GM23248 (cell line): ENCODE data around the gene S100A4. TPM values are rescaled to one million over a fixed set of nuclear protein-coding genes. Genes with fewer than 3 reads are reported as not detected.

Experiments
- DNase-seq: peaks from one replicate; pipeline ENCODE4 v3.0.0-alpha.2; 2015
- H2AFZ ChIP-seq: fragments of 200-600 bp; sonication (generic); 2 replicates; pipeline ENCODE4 v1.6.1; 2016; ENCODE audit warnings: antibody characterized with exemption
- H3F3A ChIP-seq: fragments of 200-600 bp; sonication (generic); 2 replicates; pipeline ENCODE4 v1.6.1; 2016; ENCODE audit warnings: mild to moderate bottlenecking, antibody characterized with exemption, mixed run types; ENCODE audit not compliant: insufficient read depth
- H3K27ac ChIP-seq: fragments of 200-600 bp; sonication (generic); 2 replicates; pipeline ENCODE4 v1.5.1; 2016; ENCODE audit warnings: mild to moderate bottlenecking
- H3K27me3 ChIP-seq: fragments of 200-600 bp; sonication (generic); replicated peaks from 2 replicates; pipeline ENCODE4 v1.6.1; 2016; ENCODE audit warnings: mild to moderate bottlenecking; ENCODE audit not compliant: insufficient read depth
- H3K36me3 ChIP-seq: fragments of 200-600 bp; sonication (generic); 2 replicates; pipeline ENCODE4 v1.6.1; 2016; ENCODE audit warnings: low read depth, mild to moderate bottlenecking
- H3K4me1 ChIP-seq: fragments of 200-600 bp; sonication (generic); 2 replicates; pipeline ENCODE4 v1.6.1; 2016; ENCODE audit warnings: mild to moderate bottlenecking; ENCODE audit not compliant: insufficient read depth
- H3K4me2 ChIP-seq: fragments of 200-600 bp; sonication (generic); one replicate; pipeline ENCODE4 v1.6.1; 2016; ENCODE audit warnings: mild to moderate bottlenecking; ENCODE audit not compliant: unreplicated experiment
- H3K4me3 ChIP-seq: fragments of 200-600 bp; sonication (generic); 2 replicates; pipeline ENCODE4 v1.5.1; 2016; ENCODE audit warnings: mild to moderate bottlenecking
- H3K79me2 ChIP-seq: fragments of 200-600 bp; sonication (generic); 2 replicates; pipeline ENCODE4 v1.6.1; 2016; ENCODE audit warnings: mild to moderate bottlenecking; ENCODE audit not compliant: insufficient read depth
- H3K9ac ChIP-seq: fragments of 200-600 bp; sonication (generic); 2 replicates; pipeline ENCODE4 v1.6.1; 2016; ENCODE audit warnings: mild to moderate bottlenecking
- H3K9me2 ChIP-seq: fragments of 200-600 bp; sonication (generic); 2 replicates; pipeline ENCODE4 v1.6.1; 2016; ENCODE audit warnings: mixed run types, mild to moderate bottlenecking, moderate library complexity; ENCODE audit not compliant: insufficient read depth
- H3K9me3 ChIP-seq: fragments of 200-600 bp; sonication (generic); one replicate; pipeline ENCODE4 v1.6.1; 2017; ENCODE audit warnings: low read depth
- H4K20me1 ChIP-seq: fragments of 200-600 bp; sonication (generic); 2 replicates; pipeline ENCODE4 v1.6.0; 2016; ENCODE audit not compliant: insufficient read depth
- EZH2 ChIP-seq: fragments of 200-600 bp; sonication (generic); IDR thresholded peaks from 2 replicates; pipeline ENCODE4 v1.6.1; 2018; ENCODE audit warnings: antibody characterized with exemption, mild to moderate bottlenecking; ENCODE audit not compliant: insufficient read depth, poor library complexity, severe bottlenecking
- EZH2phosphoT487 ChIP-seq: fragments of 200-600 bp; sonication (generic); IDR thresholded peaks from 2 replicates; pipeline ENCODE4 v1.6.1; 2018; ENCODE audit warnings: antibody characterized with exemption, moderate library complexity, mild to moderate bottlenecking, low read depth; ENCODE audit not compliant: insufficient read depth
- WGBS, 2 experiments: methylation state at CpG; one replicate each; pipeline ENCODE4 v1.1.6; 2015 to 2017; ENCODE audit warnings: low lambda C conversion rate in 2 of 2, low coverage in 1 of 2; ENCODE audit errors: missing lambda C conversion rate in 2 of 2; 5-methylcytosine and 5-hydroxymethylcytosine counted together
- in situ Hi-C: fragments of 300-500 bp; cut with MboI; formaldehyde crosslinking; loops from 2 replicates; pipeline ENCODE4 v1.15.0; 2020
- polyA plus RNA-seq: library from polyadenylated mRNA; unstranded; fragments of >200 nt; fragmentation: Nextera tagmentation; extraction: Ambion mirVana; gene quantifications from 2 replicates; pipeline ENCODE4 v1.2.1, GENCODE V29; 2016
- total RNA-seq: library from RNA; depleted of rRNA; stranded (reverse); fragments of >200 nt; shearing (Covaris generic); gene quantifications from 2 replicates; pipeline ENCODE4 v1.2.3, GENCODE V29; 2014

Gene S100A4
- total and polyA plus RNA-seq, 2 experiments from 2014 or later = 236 to 610 TPM

DNA sequence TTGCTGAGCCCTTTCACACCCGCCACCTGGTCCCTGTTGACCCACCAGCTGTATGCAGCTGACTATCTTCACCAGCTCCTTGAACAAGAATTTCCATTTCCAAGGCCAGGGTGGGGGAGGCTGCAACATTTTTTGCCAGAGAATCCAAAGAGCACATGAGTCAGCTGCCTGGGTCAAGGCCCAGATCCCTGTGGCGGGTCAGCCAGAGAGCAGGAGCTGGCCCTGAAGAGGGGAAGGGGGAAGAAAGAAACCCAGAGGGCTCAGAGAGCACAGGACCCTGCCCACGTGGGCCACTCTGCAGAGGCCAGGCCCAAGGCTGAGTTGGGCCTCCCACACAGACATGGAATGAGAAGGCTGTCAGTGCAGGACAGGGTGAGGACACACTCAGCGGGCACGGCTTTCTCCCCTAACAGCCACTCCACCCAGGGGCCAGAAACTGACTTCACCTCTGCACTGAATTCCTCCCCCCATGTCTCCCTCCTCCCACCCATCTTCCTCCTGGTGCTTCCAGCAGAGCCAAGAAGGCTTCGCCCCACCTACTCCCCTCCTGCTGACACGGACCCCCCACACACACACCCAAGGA, 38.7 kb downstream of the S100A4 start:
- in situ Hi-C loops = no loop called here
- peak overlapping the region; percentile 73 for H2AFZ ChIP-seq

DNA sequence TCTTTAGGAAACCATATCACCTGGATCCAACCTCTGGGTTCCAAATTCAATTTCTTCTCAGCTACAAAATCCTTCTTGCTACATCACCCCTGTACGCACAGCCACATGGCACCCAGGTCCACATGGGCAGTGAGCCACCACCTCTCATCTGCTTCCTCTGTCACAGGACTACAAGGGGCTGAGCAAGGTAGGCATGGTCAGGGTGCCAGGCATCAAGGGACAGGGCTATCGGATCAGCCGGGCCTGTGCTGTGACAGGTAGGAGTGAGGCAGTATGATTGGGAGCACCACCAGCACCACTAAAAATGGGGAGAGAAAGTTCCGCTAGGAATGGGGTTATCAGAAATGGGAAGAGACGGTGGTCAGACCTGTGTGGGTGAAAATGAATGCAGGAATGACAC, 39.2 kb downstream of the S100A4 start:
- H3K79me2 ChIP-seq = no peaks in the 10 kb centered on the region
- H3K27ac ChIP-seq = peak overlapping the region; percentile 81
- no peak for DNase-seq
- H2AFZ ChIP-seq = no peak overlapping the region
- H3K9me3 ChIP-seq = no peaks in the 10 kb centered on the region
- no peaks in the 10 kb centered on the region for H3K27me3 ChIP-seq
- no peaks in the 10 kb centered on the region for H3K36me3 ChIP-seq
- peak overlapping the region; percentile 65 for H3K4me2 ChIP-seq
- H3K9me2 ChIP-seq = no peaks in the 10 kb centered on the region
- no peaks in the 10 kb centered on the region for H4K20me1 ChIP-seq
- WGBS, 2 experiments = 72 to 84% methylated on average over 5 of the region's 5 CpGs
- no peak for TF ChIP-seq EZH2
- TF ChIP-seq EZH2phosphoT487 = no peak
- in situ Hi-C loops = no loop called here
- H3F3A ChIP-seq = peaks cover 31% of the 10 kb centered on the region
- no peak overlapping the region for H3K4me3 ChIP-seq
- H3K4me1 ChIP-seq = peaks cover 37% of the 10 kb centered on the region
- H3K9ac ChIP-seq = no peak overlapping the region

More for the DNA sequence above, 38.7 kb downstream of the S100A4 start:
- Histone ChIP-seq H3K4me2 (peak overlapping the region; percentile 65), H3K79me2 (no peaks in the 10 kb centered on the region), H3K9me2 (no peaks in the 10 kb centered on the region), H3K4me1 (peaks cover 37% of the 10 kb centered on the region), H3K9me3 (no peaks in the 10 kb centered on the region), H4K20me1 (no peaks in the 10 kb centered on the region), H3F3A (peaks cover 31% of the 10 kb centered on the region), H3K9ac (peak overlapping the region; percentile 63), H3K27me3 (no peaks in the 10 kb centered on the region), H3K4me3 (peak overlapping the region; percentile 40), H3K27ac (peak overlapping the region; percentile 81), H3K36me3 (no peaks in the 10 kb centered on the region)
- TF ChIP-seq EZH2phosphoT487 = no peak
- TF ChIP-seq EZH2 = no peak
- WGBS, 2 experiments = 0 to 5% methylated on average over 7 of the region's 7 CpGs
- peak; percentile 95 for DNase-seq

DNA sequence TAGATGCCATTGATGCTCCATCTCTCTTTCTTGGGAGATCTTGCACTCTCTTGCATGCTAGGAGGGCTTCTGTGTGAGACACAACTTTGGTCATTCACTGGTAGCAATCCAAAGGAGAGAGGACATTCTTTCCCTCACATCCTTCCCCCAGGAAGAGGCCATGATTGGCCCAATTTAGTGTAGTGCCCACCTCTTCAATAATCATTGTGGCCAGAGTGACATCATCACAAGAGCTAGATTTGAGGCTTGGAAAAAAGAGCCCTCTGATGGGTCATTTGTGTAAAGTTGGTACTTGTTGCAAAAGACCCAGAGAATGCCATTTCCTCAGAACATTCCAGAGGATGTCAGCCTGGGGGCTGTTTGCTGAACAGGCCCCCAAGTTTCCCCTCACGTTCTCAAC, 40.0 kb downstream of the S100A4 start:
- Histone ChIP-seq H3K4me2 (peak overlapping the region; percentile 5), H3F3A (peaks cover 31% of the 10 kb centered on the region), H3K79me2 (no peaks in the 10 kb centered on the region), H3K27ac (no peak overlapping the region), H2AFZ (no peak overlapping the region), H3K9ac (no peak overlapping the region), H3K36me3 (no peaks in the 10 kb centered on the region), H3K9me3 (no peaks in the 10 kb centered on the region), H3K4me3 (no peak overlapping the region), H3K27me3 (no peaks in the 10 kb centered on the region), H4K20me1 (no peaks in the 10 kb centered on the region), H3K4me1 (peaks cover 32% of the 10 kb centered on the region), H3K9me2 (no peaks in the 10 kb centered on the region)
- peak; percentile 57 for DNase-seq
- in situ Hi-C loops = no loop called here
- 93 to 96% methylated on average over 1 of the region's 1 CpG for WGBS, 2 experiments
- TF ChIP-seq EZH2 = no peak
- TF ChIP-seq EZH2phosphoT487 = no peak

DNA sequence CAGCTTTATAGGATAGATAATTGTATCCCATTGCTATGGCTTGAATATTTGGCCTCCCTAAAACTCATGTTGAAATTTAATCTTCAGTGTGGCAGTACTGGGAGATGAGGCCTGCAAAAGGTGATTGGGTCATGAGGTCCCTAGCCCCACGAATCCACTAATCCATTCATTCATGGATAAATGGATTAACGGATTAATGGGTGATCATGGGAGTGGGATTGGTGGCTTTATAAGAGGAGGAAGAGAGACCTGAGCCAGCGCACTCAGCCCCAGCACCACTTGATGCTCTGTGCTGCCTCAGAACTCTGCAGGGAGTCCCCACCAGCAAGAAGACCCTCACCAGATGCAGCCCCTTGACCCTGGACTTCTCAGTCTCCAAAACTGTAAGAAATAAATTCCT, 41.8 kb downstream of the S100A4 start:
- Histone ChIP-seq H3F3A (peaks cover 26% of the 10 kb centered on the region), H3K9me2 (no peaks in the 10 kb centered on the region), H3K4me3 (no peak overlapping the region), H3K27ac (no peak overlapping the region), H3K27me3 (no peaks in the 10 kb centered on the region), H4K20me1 (no peaks in the 10 kb centered on the region), H3K4me2 (no peak overlapping the region), H3K9me3 (no peaks in the 10 kb centered on the region), H3K9ac (no peak overlapping the region), H3K79me2 (no peaks in the 10 kb centered on the region), H2AFZ (no peak overlapping the region), H3K4me1 (peaks cover 32% of the 10 kb centered on the region), H3K36me3 (no peaks in the 10 kb centered on the region)
- TF ChIP-seq EZH2 (no peak), EZH2phosphoT487 (no peak)
- no peak for DNase-seq
- in situ Hi-C loops = no loop called here
- 71 to 72% methylated on average over 3 of the region's 3 CpGs for WGBS, 2 experiments

GRCh38 chr1:153498746-153499145, 46.9 kb downstream of the S100A4 start:
- H2AFZ ChIP-seq = no peak overlapping the region
- H3K9me3 ChIP-seq = no peaks in the 10 kb centered on the region
- no peak overlapping the region for H3K27ac ChIP-seq
- H3K79me2 ChIP-seq = no peaks in the 10 kb centered on the region
- no peaks in the 10 kb centered on the region for H3K36me3 ChIP-seq
- no peak overlapping the region for H3K9ac ChIP-seq
- no peaks in the 10 kb centered on the region for H3F3A ChIP-seq
- no peaks in the 10 kb centered on the region; the same call in 1 of the 2 replicates for H3K27me3 ChIP-seq
- no peaks in the 10 kb centered on the region for H3K4me1 ChIP-seq
- no peaks in the 10 kb centered on the region for H3K9me2 ChIP-seq
- H3K4me2 ChIP-seq = no peak overlapping the region
- in situ Hi-C loops = no loop called here
- DNase-seq = no peak
- no peak for TF ChIP-seq EZH2
- no peak for TF ChIP-seq EZH2phosphoT487
- no peaks in the 10 kb centered on the region for H4K20me1 ChIP-seq
- no peak overlapping the region for H3K4me3 ChIP-seq
- 3 to 10% methylated on average over 2 of the region's 2 CpGs for WGBS, 2 experiments
